Psoas muscle (tissue), 8 donors: ENCODE data around the gene DBN1. TPM values are rescaled to one million over a fixed set of nuclear protein-coding genes. Genes with fewer than 3 reads are reported as not detected.

ENCODE experiments used
- ATAC-seq, 4 donors: fragments of 200-7000 bp; cut with Tn5 transposase; one replicate each; pipeline ENCODE4 v1.9.1; 2020; ENCODE audit warnings: moderate library complexity in 3 of 4, mild to moderate bottlenecking in 2 of 4
- DNase-seq, 2 donors: peaks; one replicate each; pipeline ENCODE4 v3.0.0-alpha.2; 2020
- H3K27ac ChIP-seq: fragments of 200-600 bp; one replicate; pipeline ENCODE4 v1.8.0; 2022
- H3K27me3 ChIP-seq, 3 donors: fragments of 200-600 bp in 1 of 3; one replicate each; pipeline versions ENCODE4 v1.6.1 to v1.8.0; 2013 to 2022; ENCODE audit warnings: low read length in 2 of 3, mild to moderate bottlenecking in 2 of 3, moderate library complexity in 1 of 3; ENCODE audit not compliant: insufficient read depth in 3 of 3
- H3K36me3 ChIP-seq, 2 donors: fragments of 200-600 bp in 1 of 2; one replicate each; pipeline versions ENCODE4 v1.6.1 to v1.8.0; 2013 to 2022; ENCODE audit warnings: low read depth in 1 of 2, mild to moderate bottlenecking in 1 of 2, moderate library complexity in 1 of 2; ENCODE audit not compliant: insufficient read depth in 1 of 2
- H3K4me1 ChIP-seq: fragments of 200-600 bp; one replicate; pipeline ENCODE4 v1.8.0; 2022
- H3K4me3 ChIP-seq: fragments of 200-600 bp; one replicate; pipeline ENCODE4 v1.8.0; 2022; ENCODE audit warnings: mild to moderate bottlenecking
- H3K9me3 ChIP-seq: fragments of 200-600 bp; one replicate; pipeline ENCODE4 v1.8.0; 2022
- WGBS, 3 donors: extraction: QIAGEN DNeasy Blood & Tissue Kit; methylation state at CpG; one replicate each; pipeline versions ENCODE4 v1.1.6 to v1.1.7; 2013; 5-methylcytosine and 5-hydroxymethylcytosine counted together
- intact Hi-C, 2 donors: fragments of 100-400 bp; cut with DNase I; formaldehyde crosslinking; loops; one replicate each; pipeline versions ENCODE4 v1.11.0 to v1.14.2; 2022
- polyA plus RNA-seq, 3 donors: library from polyadenylated mRNA; stranded (reverse); fragments of 200-250 nt; gene quantifications; one replicate each; pipeline ENCODE4 v1.2.3, GENCODE V29; 2013
- total RNA-seq, 4 donors: library from RNA; stranded (reverse); fragmentation: NEBNext Ultra II Directional in 2 of 4; extraction: Animal tissue kit (Norgen Biotek cat#: 25700) in 2 of 4; gene quantifications; one replicate each; pipeline versions ENCODE4 v1.2.1 to v1.2.4, GENCODE V29; 2021 to 2023
- TF ChIP-seq, protein P1 (sequence below): fragments of 200-600 bp; IDR thresholded peaks from one replicate; pipeline ENCODE4 v1.8.0; 2022; ENCODE audit warnings: antibody characterized with exemption
- donor health status: healthy with polysubstance abuse.
- donor health status: DM: no; HTN: no; CAD: no; lungs with moderate emphysema.
- donor health status: Bipolar disorder and iron deficiency.
- donor health status: healthy.
- donor health status: DM: yes; HTN: yes; CAD: no.
- donor health status: DM: no; HTN: no; CAD: no.
- donor health status: DM: no; HTN: no; CAD: no.
- donor health status: DM: yes; HTN: yes; CAD: no.

DBN1 gene
- total and polyA plus RNA-seq, 7 donors: 8.1 to 28.4 (median 20.8) TPM

GRCh38 chr5:177503351-177504085, 30.1 kb upstream of the DBN1 start:
- ATAC-seq (no peak), DNase-seq (no peak)
- Histone ChIP-seq H3K9me3 (no peaks in the 10 kb centered on the region), H3K27ac (no peak overlapping the region), H3K36me3 (peaks cover 0 to 8% of the 10 kb centered on the region in 2 donors), H3K4me1 (no peaks in the 10 kb centered on the region), H3K4me3 (no peak overlapping the region), H3K27me3 (no peaks in the 10 kb centered on the region)
- TF ChIP-seq, protein P1, sequence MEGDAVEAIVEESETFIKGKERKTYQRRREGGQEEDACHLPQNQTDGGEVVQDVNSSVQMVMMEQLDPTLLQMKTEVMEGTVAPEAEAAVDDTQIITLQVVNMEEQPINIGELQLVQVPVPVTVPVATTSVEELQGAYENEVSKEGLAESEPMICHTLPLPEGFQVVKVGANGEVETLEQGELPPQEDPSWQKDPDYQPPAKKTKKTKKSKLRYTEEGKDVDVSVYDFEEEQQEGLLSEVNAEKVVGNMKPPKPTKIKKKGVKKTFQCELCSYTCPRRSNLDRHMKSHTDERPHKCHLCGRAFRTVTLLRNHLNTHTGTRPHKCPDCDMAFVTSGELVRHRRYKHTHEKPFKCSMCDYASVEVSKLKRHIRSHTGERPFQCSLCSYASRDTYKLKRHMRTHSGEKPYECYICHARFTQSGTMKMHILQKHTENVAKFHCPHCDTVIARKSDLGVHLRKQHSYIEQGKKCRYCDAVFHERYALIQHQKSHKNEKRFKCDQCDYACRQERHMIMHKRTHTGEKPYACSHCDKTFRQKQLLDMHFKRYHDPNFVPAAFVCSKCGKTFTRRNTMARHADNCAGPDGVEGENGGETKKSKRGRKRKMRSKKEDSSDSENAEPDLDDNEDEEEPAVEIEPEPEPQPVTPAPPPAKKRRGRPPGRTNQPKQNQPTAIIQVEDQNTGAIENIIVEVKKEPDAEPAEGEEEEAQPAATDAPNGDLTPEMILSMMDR: no peak
- 87 to 90% (median 89%) methylated on average over 24 of the region's 24 CpGs for WGBS, 3 donors
- intact Hi-C loops: loop anchor here in 1 of 2 donors (5.0 kb wide), 2 partner anchors 96 to 111 kb away; partner anchors contain the start of gene F12

- no peak overlapping the region for H3K4me3 ChIP-seq
- no peak for ATAC-seq
- no peak overlapping the region for H3K27ac ChIP-seq
- H3K36me3 ChIP-seq: peaks cover 0 to 8% of the 10 kb centered on the region in 2 donors
- TF ChIP-seq, protein P1: no peak
- no peak for DNase-seq
- no peaks in the 10 kb centered on the region for H3K4me1 ChIP-seq
- no peaks in the 10 kb centered on the region for H3K9me3 ChIP-seq
- intact Hi-C loops: loop anchor here in 1 of 2 donors (5.0 kb wide), 2 partner anchors 96 to 111 kb away; partner anchors contain the start of gene F12
- 79 to 85% (median 83%) methylated on average over 16 of the region's 16 CpGs for WGBS, 3 donors
- no peaks in the 10 kb centered on the region for H3K27me3 ChIP-seq
Observed at GRCh38 chr5:177502886-177503285, 29.5 kb upstream of the DBN1 start.

GRCh38 chr5:177501874-177502678, 28.6 kb upstream of the DBN1 start:
- Histone ChIP-seq H3K4me1 (no peaks in the 10 kb centered on the region), H3K4me3 (no peak overlapping the region), H3K27ac (no peak overlapping the region), H3K9me3 (no peaks in the 10 kb centered on the region), H3K36me3 (peaks cover 0 to 8% of the 10 kb centered on the region in 2 donors), H3K27me3 (no peaks in the 10 kb centered on the region)
- no peak for ATAC-seq
- no peak for DNase-seq
- TF ChIP-seq, protein P1: no peak
- intact Hi-C loops: loop anchor here (2.0 to 5.0 kb wide), 4 partner anchors 47 to 111 kb away; partner anchors contain the start of gene F12 (in 1 of the 2)
- 62 to 72% (median 67%) methylated on average over 9 of the region's 9 CpGs for WGBS, 3 donors

DNA sequence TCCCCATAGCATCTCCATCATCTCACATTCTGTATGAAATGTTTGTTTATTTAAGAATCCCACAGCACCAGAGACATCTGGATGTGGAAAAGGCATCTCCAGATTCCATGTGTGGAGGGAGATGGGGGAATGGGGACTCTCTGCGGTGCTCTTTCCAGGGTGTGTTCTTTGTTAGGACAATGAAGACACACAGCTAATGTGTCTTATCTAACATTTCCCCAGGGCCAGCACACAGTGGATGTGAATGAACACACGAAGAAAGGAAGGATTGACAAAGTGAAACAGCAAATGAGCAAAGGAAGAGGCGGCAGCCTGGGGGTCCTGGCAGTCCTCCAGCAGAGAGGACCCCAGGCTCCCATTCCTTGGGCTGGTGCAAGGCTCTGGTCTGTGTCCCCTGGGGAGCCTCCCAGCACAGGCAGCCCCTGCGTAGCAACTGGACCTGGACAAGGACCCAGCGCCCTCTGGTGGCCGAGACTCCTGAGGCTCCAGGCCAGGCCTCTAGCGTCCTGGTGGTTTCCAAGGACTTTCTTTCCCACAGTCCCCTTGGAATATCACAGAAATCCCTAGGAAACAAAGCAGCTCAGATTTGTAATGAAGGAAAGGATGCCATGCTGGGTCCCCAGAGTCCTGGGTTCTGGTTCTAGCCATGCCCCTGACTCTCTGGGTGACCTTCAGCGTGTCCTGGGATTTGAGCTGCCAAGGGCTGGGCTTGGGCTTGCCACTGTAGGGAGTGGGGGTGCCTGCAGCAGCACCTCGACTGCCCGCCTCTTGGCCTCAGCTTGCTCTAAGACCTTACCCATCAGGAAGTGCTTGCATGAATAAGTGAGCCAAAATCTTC, 27.5 kb upstream of the DBN1 start:
- intact Hi-C loops: loop anchor here (2.0 to 5.0 kb wide), 4 partner anchors 46 to 110 kb away; partner anchors contain the start of gene F12 (in 1 of the 2)
- H3K4me3 ChIP-seq: no peak overlapping the region
- H3K36me3 ChIP-seq: peaks cover 0 to 8% of the 10 kb centered on the region in 2 donors
- H3K4me1 ChIP-seq: no peaks in the 10 kb centered on the region
- peak; percentile 32 to 54 (median 34) for ATAC-seq
- 17 to 19% (median 17%) methylated on average over 10 of the region's 10 CpGs for WGBS, 3 donors
- no peaks in the 10 kb centered on the region for H3K27me3 ChIP-seq
- TF ChIP-seq, protein P1: peak; percentile 93
- no peaks in the 10 kb centered on the region for H3K9me3 ChIP-seq
- peak; percentile 92 to 96 for DNase-seq
- peak overlapping the region; percentile 3 for H3K27ac ChIP-seq
